Mesothelial cell of epicardium (in vitro differentiated cells): Measurements from ENCODE around the gene CHKA. TPM values are rescaled to one million over a fixed set of nuclear protein-coding genes. Genes with fewer than 3 reads are reported as not detected.

Experiments
- DNase-seq, 2 experiments: peaks; one replicate each; pipeline ENCODE4 v3.0.0; 2021; ENCODE audit warnings: low spot score in 2 of 2; ENCODE audit not compliant: unreplicated experiment in 2 of 2
- H3K27ac Mint-ChIP-seq: 2 replicates; pipeline ENCODE4 v1.8.0; 2021; ENCODE audit warnings: mixed read lengths
- H3K27me3 Mint-ChIP-seq: 2 replicates; pipeline ENCODE4 v1.8.0; 2021; ENCODE audit warnings: low read depth, mixed read lengths
- H3K36me3 Mint-ChIP-seq: 2 replicates; pipeline ENCODE4 v1.8.0; 2021; ENCODE audit warnings: mixed read lengths
- H3K4me1 Mint-ChIP-seq: 2 replicates; pipeline ENCODE4 v1.8.0; 2021; ENCODE audit warnings: mixed read lengths
- H3K4me3 Mint-ChIP-seq: 2 replicates; pipeline ENCODE4 v1.8.0; 2021; ENCODE audit warnings: mild to moderate bottlenecking, moderate library complexity, mixed read lengths
- H3K9me3 Mint-ChIP-seq: 2 replicates; pipeline ENCODE4 v1.8.0; 2021; ENCODE audit warnings: mixed read lengths
- CTCF ChIP-seq: fragments of 200-600 bp; sonication (generic); IDR thresholded peaks from one replicate; pipeline ENCODE4 v1.5.0; 2021; ENCODE audit warnings: antibody characterized with exemption; ENCODE audit not compliant: unreplicated experiment
- microRNA-seq: library from miRNA; unstranded; fragments of <30 nt; microRNA quantifications from one replicate; pipeline ENCODE4 v1.2.0, GENCODE V29; 2021; ENCODE audit warnings: inconsistent platforms, mixed read lengths
- total RNA-seq: library from RNA; stranded (reverse); gene quantifications from 3 replicates; pipeline ENCODE4 v1.2.1, GENCODE V29; 2021

The CHKA gene
- total RNA-seq, 1 donor from 2014 or later, result 74.4 TPM

GRCh38 chr11:68002938-68003845 lies 118.0 kb downstream of the CHKA start:
- Mint-ChIP-seq H3K36me3 (no peaks in the 10 kb centered on the region), H3K27me3 (peaks cover 9% of the 10 kb centered on the region), H3K9me3 (no peaks in the 10 kb centered on the region), H3K4me1 (peaks cover 15% of the 10 kb centered on the region), H3K27ac (peak overlapping the region; percentile 53), H3K4me3 (peak overlapping the region; percentile 70)
- no peak for TF ChIP-seq CTCF
- DNase-seq, result no peak

Small RNA genes lying within 50 kb of the gene (microRNA-seq; reads per million reads assigned to microRNA genes)
- gene MIR4691 (not detected), gene MIR6753 (not detected), gene MIR7113 (0.88 reads per million)

Other genes with a start within 250 kb of the CHKA start
- 19.0 to 23.7 TPM (median 20.4 TPM) in 3 replicates for gene UNC93B1, start 117.3 kb downstream of the CHKA start, total RNA-seq
- gene ALDH3B1, start 111.1 kb downstream of the CHKA start, total RNA-seq, result 1.4 to 1.8 TPM (median 1.7 TPM) in 3 replicates
- gene NDUFS8, start 90.7 kb downstream of the CHKA start, total RNA-seq, result 125 to 140 TPM (median 132 TPM) in 3 replicates
- 60.0 to 63.4 TPM (median 60.5 TPM) in 3 replicates for gene TCIRG1, start 82.4 kb downstream of the CHKA start, total RNA-seq
- gene KMT5B, start 91.9 kb upstream of the CHKA start, total RNA-seq, result 64.2 to 65.5 TPM (median 64.7 TPM) in 3 replicates
- 37.7 to 41.8 TPM (median 39.8 TPM) in 3 replicates for gene C11orf24, start 150.6 kb upstream of the CHKA start, total RNA-seq
- 72.5 to 76.6 TPM (median 74.7 TPM) in 3 replicates for gene LRP5, start 191.2 kb upstream of the CHKA start, total RNA-seq